NOMO-1 treated with dmso at 0.1 percent for 144 hours (cell line): ENCODE results near the gene PLCL1.

Experiments
- DNase-seq: peaks from one replicate; lab custom pipeline; 2025; ENCODE audit not compliant: unreplicated experiment; lab: John Stamatoyannopoulos, UW

Gene PLCL1

DNA sequence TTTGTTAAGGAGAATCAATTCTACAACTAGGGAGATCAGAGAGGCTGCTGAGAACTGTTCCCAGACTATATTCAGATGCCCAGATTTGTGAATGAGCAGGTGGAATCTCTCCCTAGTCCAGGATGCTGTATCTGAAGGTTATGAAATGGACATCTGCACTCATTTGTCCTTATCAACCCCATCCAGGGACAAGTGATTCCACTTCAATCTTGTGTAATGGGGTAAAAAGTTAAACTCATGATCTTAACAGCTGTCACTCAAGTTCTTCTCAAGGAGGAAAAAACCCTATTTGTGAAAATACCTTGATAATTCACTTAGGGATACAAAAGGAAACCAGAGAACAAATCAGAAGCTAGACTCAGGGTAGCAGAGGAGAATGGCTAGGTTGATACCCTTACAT, 144.8 kb downstream of the PLCL1 start:
- no peak for DNase-seq

- DNase-seq, result no peak
These were observed 145.6 kb downstream of the PLCL1 start for GRCh38 chr2:197950006-197950405.

DNA sequence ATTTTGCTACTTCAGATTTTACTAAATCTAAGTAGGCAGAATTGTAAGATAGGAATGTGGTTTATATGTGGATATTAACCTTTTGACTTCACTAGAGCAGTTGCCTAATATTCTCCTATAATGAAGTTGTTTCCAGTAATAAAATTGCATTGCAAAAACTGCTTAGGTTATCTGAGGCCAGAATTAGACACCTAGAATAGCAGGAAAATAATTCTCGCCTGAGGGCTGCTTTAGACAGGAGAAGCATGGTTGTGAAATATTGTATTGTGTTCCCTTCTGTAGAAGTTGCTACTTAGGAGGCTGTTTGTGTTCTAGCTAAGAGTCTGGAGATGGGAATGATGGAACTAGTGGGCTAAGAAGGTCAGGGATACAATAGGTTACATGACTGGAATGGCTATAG, 146.3 kb downstream of the PLCL1 start:
- DNase-seq, result no peak

DNA sequence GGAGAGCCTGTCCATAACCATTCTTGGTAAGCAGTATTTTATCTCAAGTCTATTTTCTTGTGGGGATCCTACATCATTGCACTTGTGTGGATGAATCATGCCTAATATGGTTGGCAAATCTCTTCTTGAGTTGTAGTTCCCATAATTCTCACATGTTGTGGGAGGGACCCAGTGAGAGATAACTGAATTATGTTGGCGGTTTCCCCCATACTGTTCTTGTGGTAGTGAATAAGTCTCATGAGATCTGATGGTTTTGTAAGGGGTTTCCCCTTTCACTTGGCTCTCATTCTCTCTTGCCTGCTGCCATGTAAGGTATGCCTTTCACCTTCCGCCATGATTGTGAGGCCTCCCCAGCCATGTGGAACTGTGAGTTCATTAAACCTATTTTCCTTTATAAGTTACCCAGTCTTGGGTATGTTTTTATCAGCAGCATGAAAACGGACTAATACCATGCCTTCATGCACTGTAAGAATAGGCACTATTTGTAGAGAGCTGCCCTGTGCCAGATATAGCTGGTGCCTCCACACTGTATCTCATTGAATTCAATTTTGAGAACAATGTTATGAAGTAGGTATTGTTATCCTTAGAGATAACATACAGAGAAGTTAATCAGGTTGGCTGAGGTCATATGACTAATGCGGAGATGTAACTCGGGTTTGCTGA, 148.3 kb downstream of the PLCL1 start:
- DNase-seq, result no peak

GRCh38 chr2:197954328-197954727, 149.9 kb downstream of the PLCL1 start:
- no peak for DNase-seq

- no peak for DNase-seq
These were observed 154.3 kb downstream of the PLCL1 start for GRCh38 chr2:197958592-197959150.

- DNase-seq, result no peak
These were observed 155.0 kb downstream of the PLCL1 start for GRCh38 chr2:197959383-197959782.

GRCh38 chr2:197960786-197961185, 156.4 kb downstream of the PLCL1 start:
- DNase-seq, result no peak

DNA sequence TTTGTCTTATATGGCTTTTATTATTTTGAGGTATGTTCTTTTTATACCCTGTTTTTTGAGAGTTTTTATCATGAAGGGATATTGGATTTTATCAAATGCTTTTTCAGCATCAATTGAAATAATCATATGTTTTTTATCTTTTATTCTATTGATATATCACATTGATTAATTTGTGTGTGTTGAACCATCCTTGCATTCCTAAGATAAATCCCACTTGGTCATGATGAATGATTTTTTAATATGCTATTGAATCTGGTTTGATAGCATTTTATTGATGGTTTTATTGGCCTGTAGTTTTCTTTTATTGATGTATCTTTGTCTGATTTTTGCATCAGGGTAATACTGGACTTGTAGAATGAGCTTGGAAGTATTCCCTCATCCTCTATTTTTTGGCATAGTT, 160.3 kb downstream of the PLCL1 start:
- DNase-seq, result no peak

- no peak for DNase-seq
These were observed 161.4 kb downstream of the PLCL1 start for GRCh38 chr2:197965756-197966155.

DNA sequence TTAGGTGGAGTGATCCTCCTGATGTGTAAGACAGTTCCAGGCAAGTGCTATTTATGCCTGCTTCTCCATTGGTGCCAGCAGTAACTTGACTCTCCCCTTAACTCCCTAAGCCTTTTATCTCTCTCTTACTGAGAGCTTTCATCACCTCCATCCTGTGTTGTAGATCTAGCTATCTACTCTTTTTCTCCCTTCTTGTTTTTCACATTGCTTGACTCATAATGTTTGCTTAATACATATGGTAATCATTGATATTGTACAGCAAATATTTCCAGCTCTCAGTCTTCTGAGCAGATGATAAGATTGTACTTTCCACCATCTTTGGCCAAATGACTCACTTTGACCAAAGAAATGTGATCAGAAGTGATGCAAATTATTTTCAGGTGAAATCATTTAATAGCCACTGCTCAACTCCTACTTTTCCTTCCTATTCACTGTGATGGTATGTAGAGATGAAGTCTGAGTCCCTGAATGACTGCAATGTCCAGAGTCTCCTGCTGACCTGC, 165.0 kb downstream of the PLCL1 start:
- no peak for DNase-seq

GRCh38 chr2:197972061-197972460, 167.7 kb downstream of the PLCL1 start:
- no peak for DNase-seq

DNA sequence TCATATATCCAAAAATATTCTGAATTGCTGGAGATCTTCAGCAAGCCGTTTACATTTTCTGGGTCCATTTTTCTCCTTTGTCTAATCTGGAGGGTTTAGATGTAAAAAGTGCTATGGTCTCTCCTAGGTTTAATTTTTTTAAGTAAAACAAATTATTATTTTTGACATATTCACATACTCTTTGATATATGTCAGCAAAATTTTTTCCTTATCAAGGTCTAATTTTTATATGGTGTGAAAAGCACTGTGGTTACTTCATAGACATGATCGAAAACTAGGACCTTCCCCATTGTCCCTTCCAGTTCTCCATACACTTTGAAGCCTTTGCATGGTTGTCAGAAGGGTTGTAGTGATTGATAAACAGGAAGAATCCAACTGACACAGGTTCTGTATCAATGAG, 168.2 kb downstream of the PLCL1 start:
- no peak for DNase-seq

DNA sequence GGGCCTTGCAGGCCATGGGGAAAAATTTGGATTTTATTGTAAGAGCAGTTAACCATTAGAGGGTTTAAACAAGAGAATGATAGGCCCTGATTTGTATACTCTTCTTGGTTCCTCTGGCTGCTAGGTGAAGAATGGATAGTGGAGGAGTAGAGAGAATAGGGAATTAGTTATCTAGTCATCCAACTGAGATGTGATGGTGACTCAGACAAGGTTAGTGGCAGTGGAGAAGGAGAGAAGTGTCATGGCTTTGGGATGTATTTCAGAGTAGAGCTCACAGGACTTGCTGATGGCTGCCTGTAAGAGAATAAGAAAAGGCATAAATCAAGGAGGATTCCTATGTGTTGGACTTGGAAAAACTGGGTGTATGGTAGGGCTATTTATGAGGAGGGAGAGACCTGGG, 169.4 kb downstream of the PLCL1 start:
- no peak for DNase-seq

- no peak for DNase-seq
These were observed 171.6 kb downstream of the PLCL1 start for GRCh38 chr2:197975931-197976519.

- DNase-seq, result no peak
These were observed 174.6 kb downstream of the PLCL1 start for GRCh38 chr2:197978971-197979370.

DNA sequence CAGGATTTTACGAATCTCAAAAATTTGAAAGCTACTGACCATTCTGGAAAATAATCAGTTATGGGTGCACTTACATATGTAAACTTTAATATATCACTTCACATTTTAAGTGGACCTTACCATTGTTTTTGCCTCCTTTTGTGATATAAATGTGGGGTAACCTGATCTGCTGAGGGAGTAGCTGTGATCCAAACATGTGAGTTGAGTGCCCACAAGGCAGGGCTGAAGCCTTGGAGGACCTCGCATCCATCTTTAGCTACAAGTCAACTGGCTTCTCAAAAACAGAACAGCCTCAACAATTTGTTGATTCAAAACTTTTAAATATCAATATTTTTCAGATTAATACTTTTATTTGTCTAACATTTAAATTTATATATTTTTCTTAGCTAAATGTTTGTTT, 178.2 kb downstream of the PLCL1 start:
- DNase-seq, result no peak

DNA sequence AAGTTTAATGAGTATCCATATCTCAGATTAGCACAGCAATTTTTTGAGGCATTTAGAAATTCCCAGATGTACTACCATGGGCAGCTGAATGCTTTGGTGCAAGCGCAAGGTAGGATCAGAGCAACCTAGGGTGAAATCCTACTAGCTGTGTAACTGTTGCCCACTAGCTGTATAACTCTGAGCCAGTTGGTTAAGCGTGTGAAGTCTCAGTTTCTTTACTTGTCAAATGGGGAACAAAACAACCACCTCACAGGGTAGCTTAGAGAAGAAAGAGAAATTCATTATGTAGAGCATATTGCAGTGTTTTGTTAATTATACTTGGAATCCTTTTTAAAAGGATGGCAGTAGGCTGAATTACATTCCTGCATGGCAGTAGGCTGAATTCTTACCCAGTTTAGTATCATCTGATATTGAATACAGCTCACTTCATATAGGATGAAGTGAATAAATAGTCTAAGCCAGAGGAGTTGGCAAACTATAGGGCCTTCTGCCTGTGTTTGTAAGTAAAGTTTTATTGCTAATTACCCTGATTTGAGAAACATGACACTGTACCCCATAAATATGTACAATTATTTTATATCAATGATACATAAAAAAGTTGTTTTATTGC, 180.7 kb downstream of the PLCL1 start:
- no peak for DNase-seq

DNA sequence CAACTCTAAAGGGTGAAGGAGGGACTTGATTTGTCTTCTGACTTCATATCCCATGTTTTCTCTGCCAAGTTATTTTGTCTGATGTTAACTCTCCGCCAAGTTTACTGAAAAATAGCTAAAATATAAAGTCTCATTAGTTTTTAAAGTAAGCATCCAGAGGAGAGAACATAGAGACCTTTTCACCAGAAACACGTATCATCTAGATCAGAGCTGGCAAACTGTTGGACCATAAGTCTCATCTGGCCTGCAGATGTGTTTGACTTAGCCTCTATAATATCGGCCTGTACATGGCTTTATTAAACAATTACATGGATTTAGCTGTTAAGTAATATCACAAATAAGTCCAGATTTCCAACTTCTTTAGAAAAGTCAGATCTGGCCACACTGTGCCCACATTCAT, 182.6 kb downstream of the PLCL1 start:
- DNase-seq, result no peak

DNA sequence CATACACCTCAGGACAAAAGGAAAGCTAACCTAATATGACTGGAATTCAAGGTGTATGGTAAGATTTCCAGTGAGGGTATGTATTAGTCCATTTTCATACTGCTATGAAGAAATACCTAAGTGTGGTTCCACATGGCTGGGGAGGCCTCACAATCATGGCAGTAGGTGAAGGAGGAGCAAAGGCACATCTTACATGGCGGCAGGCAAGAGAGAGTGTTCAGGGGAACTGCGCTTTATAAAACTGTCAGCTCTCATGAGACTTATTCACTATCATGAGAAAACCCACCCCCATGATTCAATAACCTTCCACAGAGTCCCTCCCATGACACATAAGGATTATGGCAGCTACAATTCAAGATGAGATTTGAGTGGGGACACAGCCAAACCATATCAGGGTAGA, 186.0 kb downstream of the PLCL1 start:
- DNase-seq, result no peak

DNA sequence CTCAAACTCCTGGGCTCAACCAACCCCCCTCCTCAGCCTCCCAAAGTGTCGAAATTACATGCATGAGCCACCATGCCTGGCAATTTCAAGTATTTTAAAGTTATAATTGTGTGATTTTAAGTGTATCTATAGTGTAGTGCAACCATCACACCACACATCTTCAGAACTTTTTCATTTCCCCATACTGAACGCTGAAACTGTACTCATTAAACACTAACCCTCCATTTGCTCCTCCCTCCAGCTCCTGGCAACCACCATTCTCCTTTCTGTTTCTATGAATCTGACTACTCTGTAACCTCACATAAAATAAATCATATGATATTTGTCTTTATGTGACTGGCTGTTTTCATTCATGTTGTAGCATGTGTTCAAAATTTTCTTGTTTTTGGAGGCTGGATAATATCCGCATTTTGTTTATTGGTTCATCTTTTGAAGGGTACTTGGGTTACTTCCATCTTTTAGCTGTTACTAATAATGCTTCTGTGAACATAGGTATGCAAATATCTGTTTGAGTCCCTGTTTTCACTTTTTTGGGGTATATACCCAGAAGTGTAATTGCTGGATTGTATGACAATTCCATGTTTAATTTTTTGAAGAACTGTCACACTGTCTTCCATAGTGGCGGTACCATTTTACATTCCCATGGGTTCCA, 188.2 kb downstream of the PLCL1 start:
- no peak for DNase-seq

GRCh38 chr2:197993363-197993762, 189.0 kb downstream of the PLCL1 start:
- DNase-seq, result no peak
